A673 (cell line): ENCODE results near the gene GPN2. TPM values are rescaled to one million over a fixed set of nuclear protein-coding genes. Genes with fewer than 3 reads are reported as not detected.

Experiments
- BruUV-seq: library from RNA; stranded (reverse); fragments of 400-500 nt; replicated peaks from 2 replicates; lab custom pipeline; 2021; lab: Mats Ljungman, UMichigan
- CTCF ChIA-PET: fragments of 300-600 bp; sonication (Branson Sonifier 250); formaldehyde crosslinking; loops from one replicate; lab custom pipeline; 2022; ENCODE audit warnings: antibody characterized with exemption; lab: Charles Lee
- POLR2A ChIA-PET: fragments of 300-600 bp; sonication (Branson Sonifier 250); formaldehyde crosslinking; loops from one replicate; lab custom pipeline; 2022; ENCODE audit warnings: antibody characterized with exemption; ENCODE audit not compliant: low non-redundant PET; lab: Charles Lee
- DNase-seq: peaks from one replicate; pipeline ENCODE4 v3.0.0-alpha.2; 2015; ENCODE audit warnings: low spot score
- H3K27ac ChIP-seq: fragments of 200-600 bp; sonication (generic); 2 replicates; pipeline ENCODE4 v1.5.1; 2016; ENCODE audit warnings: mixed run types, low read depth, mild to moderate bottlenecking, mixed read lengths, antibody characterized with exemption, low read length; ENCODE audit not compliant: poor library complexity, severe bottlenecking
- H3K27me3 ChIP-seq: fragments of 200-600 bp; sonication (generic); replicated peaks from 2 replicates; pipeline ENCODE4 v1.6.1; 2017; ENCODE audit warnings: mixed run types, low read depth, mild to moderate bottlenecking, mixed read lengths, antibody characterized with exemption, low read length; ENCODE audit not compliant: insufficient read depth, poor library complexity
- H3K36me3 ChIP-seq: fragments of 200-600 bp; sonication (generic); 2 replicates; pipeline ENCODE4 v1.6.1; 2016; ENCODE audit warnings: mixed run types, mild to moderate bottlenecking, mixed read lengths, antibody characterized with exemption, low read length; ENCODE audit not compliant: insufficient read depth, poor library complexity, severe bottlenecking
- H3K4me1 ChIP-seq: fragments of 200-600 bp; sonication (generic); 2 replicates; pipeline ENCODE4 v1.6.1; 2017; ENCODE audit warnings: mixed run types, mild to moderate bottlenecking, mixed read lengths, antibody characterized with exemption, low read length; ENCODE audit not compliant: insufficient read depth, poor library complexity, severe bottlenecking
- H3K4me3 ChIP-seq: fragments of 200-600 bp; sonication (generic); 2 replicates; pipeline ENCODE4 v1.5.1; 2016; ENCODE audit warnings: low read depth, mixed run types, mild to moderate bottlenecking, mixed read lengths, low read length; ENCODE audit not compliant: poor library complexity, severe bottlenecking
- H3K9me3 ChIP-seq: fragments of 200-600 bp; sonication (generic); 2 replicates; pipeline ENCODE4 v1.6.1; 2016; ENCODE audit warnings: mixed run types, low read depth, mild to moderate bottlenecking, mixed read lengths, antibody characterized with exemption, low read length; ENCODE audit not compliant: poor library complexity, severe bottlenecking
- CTCF ChIP-seq: fragments of 300-800, 200-600 bp; sonication (generic); conservative IDR thresholded peaks from 2 replicates; pipeline ENCODE4 v1.5.1; 2017; ENCODE audit warnings: low read depth, mild to moderate bottlenecking, antibody characterized with exemption, low read length, moderate library complexity, mixed read lengths
- EZH2 ChIP-seq: fragments of 200-600 bp; sonication (generic); IDR thresholded peaks from 2 replicates; pipeline ENCODE4 v1.6.1; 2017; ENCODE audit warnings: borderline replicate concordance, low read depth, mild to moderate bottlenecking, mixed read lengths, antibody characterized with exemption, low read length; ENCODE audit not compliant: poor library complexity, severe bottlenecking
- intact Hi-C: fragments of 100-400 bp; cut with micrococcal nuclease; formaldehyde crosslinking; loops from one replicate; pipeline ENCODE4 v1.10.0; 2022; ENCODE audit not compliant: unreplicated experiment
- total RNA-seq: library from RNA; stranded (reverse); gene quantifications from 2 replicates; pipeline ENCODE4 v1.2.3, GENCODE V29; 2021

Gene GPN2
- total RNA-seq, 1 experiment from 2014 or later = 41.4 TPM

DNA sequence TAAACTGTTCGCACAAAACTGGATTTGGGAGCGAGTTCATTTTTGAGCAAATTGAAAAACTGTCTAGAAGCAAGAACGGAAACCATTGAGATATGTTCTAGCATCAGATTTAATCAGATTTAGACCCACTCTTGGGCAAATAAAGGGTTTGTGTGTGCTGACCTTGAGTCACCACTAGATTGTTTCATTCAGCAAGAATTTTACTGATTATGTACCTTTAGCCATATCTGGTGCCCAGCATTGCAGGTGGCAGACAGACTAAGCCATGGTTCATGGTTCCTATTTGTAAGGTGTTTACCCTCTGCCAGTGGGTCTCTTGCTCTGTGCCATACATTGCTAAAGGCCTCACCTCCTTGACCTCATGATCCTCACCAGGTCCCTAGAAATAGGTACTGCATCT, 32.8 kb upstream of the GPN2 start:
- POLR2A ChIA-PET = no interaction called here
- H3K27me3 ChIP-seq = no peaks in the 10 kb centered on the region
- peaks cover 36% of the 10 kb centered on the region for H3K36me3 ChIP-seq
- peaks cover 11% of the 10 kb centered on the region for H3K4me1 ChIP-seq
- BruUV-seq = no TSS peak
- TF ChIP-seq CTCF = no peak
- no peak for TF ChIP-seq EZH2
- peak overlapping the region; percentile 83 for H3K4me3 ChIP-seq
- H3K9me3 ChIP-seq = no peaks in the 10 kb centered on the region
- DNase-seq = no peak
- intact Hi-C loops = no loop called here
- CTCF ChIA-PET = no interaction called here
- peak overlapping the region; percentile 31 for H3K27ac ChIP-seq

DNA sequence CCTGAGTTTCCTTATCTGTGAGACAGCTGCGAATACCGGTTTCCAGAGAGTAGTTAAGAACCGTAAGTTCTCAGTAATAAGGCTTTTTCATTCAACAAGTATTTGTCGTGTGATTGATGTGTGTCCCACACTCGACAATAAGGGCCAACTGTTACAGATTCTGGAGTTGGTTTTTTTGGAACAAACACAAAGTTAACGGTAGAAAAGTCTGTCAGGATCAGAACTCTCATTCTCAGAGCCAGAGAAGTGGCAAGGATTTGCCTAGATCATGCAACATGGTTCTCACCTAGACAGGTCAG, 32.3 kb upstream of the GPN2 start:
- intact Hi-C loops = no loop called here
- BruUV-seq = TSS peak; percentile 64
- Histone ChIP-seq H3K4me3 (peak overlapping the region; percentile 83), H3K27ac (peak overlapping the region; percentile 85), H3K27me3 (no peaks in the 10 kb centered on the region), H3K4me1 (peaks cover 11% of the 10 kb centered on the region), H3K36me3 (peaks cover 30% of the 10 kb centered on the region), H3K9me3 (no peaks in the 10 kb centered on the region)
- no peak for TF ChIP-seq CTCF
- TF ChIP-seq EZH2 = no peak
- ChIA-PET CTCF (no interaction called here), POLR2A (no interaction called here)
- no peak for DNase-seq

- H3K27ac ChIP-seq = peak within 1 kb of the TSS; percentile 85
- peak; percentile 98 for DNase-seq
- intact Hi-C loops = no loop called here
- H3K36me3 ChIP-seq = peaks cover 24% of the 10 kb centered on the region
- H3K9me3 ChIP-seq = no peaks in the 10 kb centered on the region
- ChIA-PET POLR2A (no interaction called here), CTCF (no interaction called here)
- H3K27me3 ChIP-seq = no peaks in the 10 kb centered on the region
- BruUV-seq = no TSS peak
- H3K4me1 ChIP-seq = peaks cover 11% of the 10 kb centered on the region
- TF ChIP-seq EZH2 (no peak), CTCF (no peak)
- H3K4me3 ChIP-seq = peak within 1 kb of the TSS; percentile 83
Observed at GRCh38 chr1:26921540-26922430, 31.7 kb upstream of the GPN2 start, which contains the start of gene NUDC. NUDC (plus strand) TSS chr1:26921743; CDS start chr1:26921849, 106 bp downstream.
